Smooth muscle cell (in vitro differentiated cells): ENCODE data around the gene PLCB2. TPM values are rescaled to one million over a fixed set of nuclear protein-coding genes. Genes with fewer than 3 reads are reported as not detected.

Experiments
- DNase-seq: peaks from one replicate; lab custom pipeline; 2025; ENCODE audit not compliant: unreplicated experiment; lab: John Stamatoyannopoulos, UW
- H2AFZ ChIP-seq: fragments of 200-600 bp; sonication (generic); 2 replicates; pipeline ENCODE4 v1.6.0; 2016; ENCODE audit warnings: antibody characterized with exemption, low read depth, mild to moderate bottlenecking
- H3F3A ChIP-seq: fragments of 200-600 bp; sonication (generic); 2 replicates; pipeline ENCODE4 v1.6.0; 2017; ENCODE audit warnings: antibody characterized with exemption, low read depth
- H3K27ac ChIP-seq: fragments of 200-600 bp; sonication (generic); 2 replicates; pipeline ENCODE4 v1.5.1; 2016; ENCODE audit warnings: low read depth, mild to moderate bottlenecking
- H3K27me3 ChIP-seq: fragments of 200-600 bp; sonication (generic); 2 replicates; pipeline ENCODE4 v1.6.1; 2016; ENCODE audit warnings: low read depth, mild to moderate bottlenecking
- H3K36me3 ChIP-seq: fragments of 200-600 bp; sonication (generic); 2 replicates; pipeline ENCODE4 v1.5.1; 2016; ENCODE audit warnings: low read depth
- H3K4me1 ChIP-seq: fragments of 200-600 bp; sonication (generic); 2 replicates; pipeline ENCODE4 v1.5.1; 2016; ENCODE audit warnings: low read depth
- H3K4me2 ChIP-seq: fragments of 200-600 bp; sonication (generic); 2 replicates; pipeline ENCODE4 v1.6.0; 2016; ENCODE audit warnings: mild to moderate bottlenecking
- H3K4me3 ChIP-seq: fragments of 200-600 bp; sonication (generic); 2 replicates; pipeline ENCODE4 v1.5.1; 2016; ENCODE audit warnings: mild to moderate bottlenecking
- H3K79me2 ChIP-seq: fragments of 200-600 bp; sonication (generic); 2 replicates; pipeline ENCODE4 v1.6.0; 2016; ENCODE audit warnings: low read depth, mild to moderate bottlenecking
- H3K9ac ChIP-seq: fragments of 200-600 bp; sonication (generic); 2 replicates; pipeline ENCODE4 v1.6.0; 2016; ENCODE audit warnings: low read depth
- H3K9me3 ChIP-seq: fragments of 200-600 bp; sonication (generic); replicated peaks from 2 replicates; pipeline ENCODE4 v1.5.1; 2016; ENCODE audit warnings: low read depth
- H4K20me1 ChIP-seq: fragments of 200-600 bp; sonication (generic); 2 replicates; pipeline ENCODE4 v1.6.0; 2016; ENCODE audit warnings: low read depth
- whole genome bisulfite sequencing: methylation state at CpG from one replicate; pipeline ENCODE4 v1.1.7; 2016; ENCODE audit warnings: low lambda C conversion rate; 5-methylcytosine and 5-hydroxymethylcytosine counted together
- polyA plus RNA-seq: library from polyadenylated mRNA; unstranded; fragments of >200 nt; fragmentation: Nextera tagmentation; extraction: Ambion mirVana; gene quantifications from 2 replicates; pipeline ENCODE4 v1.2.1, GENCODE V29; 2016
- total RNA-seq: library from RNA; depleted of rRNA; stranded (reverse); fragments of >200 nt; gene quantifications from 2 replicates; pipeline ENCODE4 v1.2.3, GENCODE V29; 2014
- TF ChIP-seq, protein P1 (sequence below): fragments of 200-600 bp; sonication (generic); IDR thresholded peaks from 2 replicates; pipeline ENCODE4 v1.5.1; 2017; ENCODE audit warnings: borderline replicate concordance, mild to moderate bottlenecking, antibody characterized with exemption; ENCODE audit not compliant: insufficient read depth, poor library complexity, severe bottlenecking

The PLCB2 gene
- total and polyA plus RNA-seq, 2 experiments from 2014 or later, result 1.5 TPM; not detected in 1

DNA sequence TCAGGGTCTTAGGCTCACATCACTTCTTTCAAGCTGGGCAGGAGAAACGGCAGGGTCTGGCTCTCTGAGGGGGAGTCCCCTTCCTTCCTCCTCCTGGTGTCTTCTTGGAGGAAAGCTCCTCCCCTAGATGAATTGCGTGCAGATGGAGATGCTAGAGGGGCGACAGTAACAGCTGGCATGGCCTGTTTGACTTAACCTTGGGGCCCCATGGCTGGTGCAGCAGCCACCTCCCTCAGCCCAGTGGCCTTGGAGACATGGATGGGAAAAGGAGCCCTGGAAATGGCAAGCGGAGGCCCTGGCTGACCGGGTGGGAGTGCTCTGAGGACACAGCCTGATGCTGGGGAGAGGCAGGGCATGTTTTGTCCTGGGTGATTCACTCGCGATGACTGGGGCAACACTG lies 48.7 kb downstream of the PLCB2 start:
- H3K4me3 ChIP-seq, result no peak overlapping the region
- H3K79me2 ChIP-seq, result no peaks in the 10 kb centered on the region
- H3K36me3 ChIP-seq, result no peaks in the 10 kb centered on the region
- DNase-seq, result no peak
- H3K4me1 ChIP-seq, result no peaks in the 10 kb centered on the region
- TF ChIP-seq, protein P1, sequence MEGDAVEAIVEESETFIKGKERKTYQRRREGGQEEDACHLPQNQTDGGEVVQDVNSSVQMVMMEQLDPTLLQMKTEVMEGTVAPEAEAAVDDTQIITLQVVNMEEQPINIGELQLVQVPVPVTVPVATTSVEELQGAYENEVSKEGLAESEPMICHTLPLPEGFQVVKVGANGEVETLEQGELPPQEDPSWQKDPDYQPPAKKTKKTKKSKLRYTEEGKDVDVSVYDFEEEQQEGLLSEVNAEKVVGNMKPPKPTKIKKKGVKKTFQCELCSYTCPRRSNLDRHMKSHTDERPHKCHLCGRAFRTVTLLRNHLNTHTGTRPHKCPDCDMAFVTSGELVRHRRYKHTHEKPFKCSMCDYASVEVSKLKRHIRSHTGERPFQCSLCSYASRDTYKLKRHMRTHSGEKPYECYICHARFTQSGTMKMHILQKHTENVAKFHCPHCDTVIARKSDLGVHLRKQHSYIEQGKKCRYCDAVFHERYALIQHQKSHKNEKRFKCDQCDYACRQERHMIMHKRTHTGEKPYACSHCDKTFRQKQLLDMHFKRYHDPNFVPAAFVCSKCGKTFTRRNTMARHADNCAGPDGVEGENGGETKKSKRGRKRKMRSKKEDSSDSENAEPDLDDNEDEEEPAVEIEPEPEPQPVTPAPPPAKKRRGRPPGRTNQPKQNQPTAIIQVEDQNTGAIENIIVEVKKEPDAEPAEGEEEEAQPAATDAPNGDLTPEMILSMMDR, result no peak
- no peak overlapping the region for H2AFZ ChIP-seq
- 78% methylated on average over 7 of the region's 7 CpGs for WGBS
- no peaks in the 10 kb centered on the region for H3F3A ChIP-seq
- H3K9ac ChIP-seq, result no peak overlapping the region
- no peak overlapping the region for H3K27ac ChIP-seq
- H3K9me3 ChIP-seq, result no peaks in the 10 kb centered on the region
- no peak overlapping the region for H3K4me2 ChIP-seq
- no peaks in the 10 kb centered on the region for H4K20me1 ChIP-seq
- peaks cover 14% of the 10 kb centered on the region for H3K27me3 ChIP-seq

DNA sequence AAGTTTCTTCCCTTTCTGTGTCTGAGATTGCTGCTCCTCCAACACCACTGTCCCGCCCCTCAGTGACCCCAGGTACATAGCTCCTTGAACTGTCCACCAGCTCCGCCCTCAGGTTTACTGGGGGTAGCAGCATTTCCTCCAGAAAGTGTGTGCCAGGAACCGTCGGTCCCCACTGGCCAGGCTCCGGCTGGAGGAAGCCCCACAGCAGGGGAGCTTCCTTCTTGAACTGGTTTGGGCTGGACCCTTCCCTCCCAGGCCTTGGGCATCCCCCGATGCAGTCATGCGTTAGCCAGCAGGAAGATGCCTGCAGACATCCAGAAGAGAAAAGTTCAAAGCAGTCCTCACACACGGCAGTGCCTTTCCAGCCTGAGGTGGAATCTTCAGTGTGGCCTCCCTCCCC lies 49.2 kb downstream of the PLCB2 start:
- WGBS, result 60% methylated on average over 8 of the region's 8 CpGs

DNA sequence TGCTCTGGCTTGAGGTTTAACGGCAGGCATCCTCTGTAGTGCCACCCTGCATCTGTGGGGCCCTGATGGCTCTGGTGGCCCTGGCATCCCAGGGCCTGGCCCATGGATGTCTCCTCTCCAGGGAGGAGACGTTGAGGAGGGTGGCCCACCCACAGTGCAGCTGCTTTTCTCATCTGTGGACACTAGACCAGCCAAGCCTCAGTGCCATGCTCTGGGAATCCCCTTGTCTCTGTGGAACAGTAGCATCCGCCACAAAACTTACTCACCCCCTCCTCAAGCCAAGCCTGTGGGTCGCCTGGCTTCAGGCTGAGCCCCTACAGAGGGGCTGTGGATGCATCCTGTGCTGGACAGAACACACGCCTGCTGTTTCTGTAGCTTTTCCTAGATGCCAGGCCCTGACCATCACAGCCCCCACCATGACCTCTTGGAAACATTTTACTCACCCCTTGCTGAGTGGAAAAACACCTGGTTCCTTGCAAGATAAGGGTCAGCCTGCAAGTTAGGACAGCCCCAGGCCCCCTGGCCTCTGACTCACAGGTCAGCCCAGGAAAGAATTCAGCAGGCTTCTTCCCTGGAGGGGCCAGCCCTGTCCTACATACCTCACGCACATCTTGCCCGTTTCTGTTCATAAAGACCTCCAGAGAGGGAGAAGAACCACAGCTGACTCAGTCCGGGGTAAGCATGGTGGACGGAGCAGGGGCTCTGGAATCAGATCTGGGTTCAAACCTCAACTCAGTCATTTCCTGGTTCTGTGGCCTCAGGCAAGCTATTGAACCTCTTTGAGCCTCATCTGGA lies 49.9 kb downstream of the PLCB2 start:
- no peaks in the 10 kb centered on the region for H3K79me2 ChIP-seq
- 58% methylated on average over 9 of the region's 9 CpGs for WGBS
- H3K36me3 ChIP-seq, result no peaks in the 10 kb centered on the region
- DNase-seq, result no peak
- H3K9me3 ChIP-seq, result no peaks in the 10 kb centered on the region
- peaks cover 1% of the 10 kb centered on the region for H3K4me1 ChIP-seq
- TF ChIP-seq, protein P1, result no peak
- H3K4me3 ChIP-seq, result no peak overlapping the region
- no peak overlapping the region for H3K27ac ChIP-seq
- no peaks in the 10 kb centered on the region for H3F3A ChIP-seq
- no peaks in the 10 kb centered on the region for H4K20me1 ChIP-seq
- H3K4me2 ChIP-seq, result no peak overlapping the region
- no peak overlapping the region for H2AFZ ChIP-seq
- no peak overlapping the region for H3K9ac ChIP-seq
- H3K27me3 ChIP-seq, result peaks cover 25% of the 10 kb centered on the region

More for the DNA sequence above, 49.2 kb downstream of the PLCB2 start:
- Histone ChIP-seq H3F3A (no peaks in the 10 kb centered on the region), H3K4me2 (no peak overlapping the region), H3K4me3 (no peak overlapping the region), H3K36me3 (no peaks in the 10 kb centered on the region), H3K9ac (no peak overlapping the region), H3K27ac (no peak overlapping the region), H3K27me3 (peaks cover 18% of the 10 kb centered on the region), H3K9me3 (no peaks in the 10 kb centered on the region), H4K20me1 (no peaks in the 10 kb centered on the region), H2AFZ (no peak overlapping the region), H3K79me2 (no peaks in the 10 kb centered on the region), H3K4me1 (no peaks in the 10 kb centered on the region)
- TF ChIP-seq, protein P1, result no peak
- no peak for DNase-seq

DNA sequence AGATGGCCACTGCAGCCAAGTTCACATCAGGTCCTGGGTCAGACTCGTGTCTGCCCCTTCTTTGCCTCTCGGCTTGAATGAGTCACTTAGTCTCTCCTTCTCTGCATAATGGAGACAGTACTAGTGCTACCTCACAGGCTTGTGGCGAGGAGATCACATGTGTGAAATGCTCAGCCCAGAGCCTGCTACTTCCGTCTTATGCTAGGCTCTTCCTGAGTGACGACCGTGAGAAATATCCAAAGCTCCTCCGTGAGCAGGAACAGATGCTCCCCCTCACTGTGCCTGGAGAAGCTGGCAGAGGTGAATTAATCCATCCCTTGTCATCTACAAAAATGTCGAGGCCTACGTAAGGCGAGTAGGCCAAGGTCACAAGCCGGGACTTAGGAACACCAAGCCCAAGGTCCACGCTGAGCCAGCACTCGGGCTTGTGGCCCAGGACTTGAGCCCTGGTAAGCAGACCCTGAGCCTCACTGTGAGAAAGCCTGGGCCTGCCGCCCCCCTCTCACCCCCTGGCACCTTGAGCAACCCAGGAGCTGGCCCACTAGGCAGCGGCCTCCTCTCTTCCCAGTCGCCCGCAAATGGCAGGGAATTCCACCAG lies 51.0 kb downstream of the PLCB2 start:
- no peak overlapping the region for H3K4me2 ChIP-seq
- H3K79me2 ChIP-seq, result no peaks in the 10 kb centered on the region
- H3K9ac ChIP-seq, result no peak overlapping the region
- peaks cover 7% of the 10 kb centered on the region for H3K4me1 ChIP-seq
- H3K9me3 ChIP-seq, result no peaks in the 10 kb centered on the region
- no peak overlapping the region for H3K4me3 ChIP-seq
- H3K27me3 ChIP-seq, result peaks cover 36% of the 10 kb centered on the region
- TF ChIP-seq, protein P1, result no peak
- no peaks in the 10 kb centered on the region for H3K36me3 ChIP-seq
- no peaks in the 10 kb centered on the region for H3F3A ChIP-seq
- no peak overlapping the region for H2AFZ ChIP-seq
- no peak for DNase-seq
- 72% methylated on average over 17 of the region's 17 CpGs for WGBS
- H4K20me1 ChIP-seq, result no peaks in the 10 kb centered on the region
- no peak overlapping the region for H3K27ac ChIP-seq
